Measurements from ENCODE around the gene TMEM198.

TMEM198 gene

DNA sequence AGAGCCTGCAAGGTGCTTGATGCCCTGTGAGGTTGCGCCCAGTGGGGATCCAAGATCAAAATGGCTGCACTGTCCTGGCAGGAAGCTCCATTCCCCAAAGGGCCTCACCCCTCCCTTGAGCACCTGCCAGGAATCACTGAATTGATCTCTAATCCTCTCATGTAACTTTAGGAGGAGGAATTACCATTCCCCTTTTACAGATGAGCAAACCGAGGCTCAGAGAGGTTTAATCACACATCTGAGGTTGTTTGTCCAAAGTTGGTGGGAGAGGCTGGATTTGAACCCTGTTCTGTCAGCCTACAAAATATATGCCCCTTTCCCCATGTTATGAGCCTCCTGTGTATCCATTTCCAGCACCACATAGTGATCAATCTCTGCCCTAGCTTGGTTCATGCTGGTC is 19.0 kb upstream of the TMEM198 start:
- DNase-seq: no peak

DNA sequence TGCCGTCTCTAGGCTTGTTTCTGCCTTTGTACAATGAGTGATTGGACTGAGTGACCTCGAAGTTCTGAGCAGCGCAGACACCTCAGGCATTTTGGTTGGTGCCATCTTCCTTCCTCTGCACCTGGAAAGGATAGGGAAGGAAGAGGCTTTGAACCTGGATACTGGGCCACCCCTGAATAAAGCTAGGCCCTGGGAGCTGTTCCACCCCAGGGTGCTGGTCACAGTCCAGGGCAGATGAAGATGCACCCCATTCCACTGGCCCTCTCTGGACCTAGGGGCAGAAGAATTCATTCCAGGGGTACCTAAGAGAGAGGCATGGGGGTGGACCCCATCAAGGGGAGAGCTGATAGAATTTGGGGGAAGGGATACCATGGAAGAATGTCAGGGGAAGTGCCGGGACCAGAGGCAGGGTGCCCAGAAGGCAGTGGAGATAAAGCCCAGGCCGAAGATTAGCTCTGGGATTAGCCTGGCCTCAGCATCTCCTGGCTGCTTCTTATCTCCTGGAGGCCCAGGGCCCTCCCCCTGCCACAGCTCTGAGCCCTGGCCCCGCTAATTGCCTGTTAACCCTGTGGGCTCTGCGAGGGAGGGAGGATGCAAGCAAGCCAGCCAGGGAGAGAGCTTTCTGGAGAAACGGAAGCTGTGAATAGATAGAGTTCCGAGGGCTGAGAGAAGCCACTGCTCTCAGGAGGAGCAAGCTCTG is 18.1 kb upstream of the TMEM198 start:
- no peak for DNase-seq

DNA sequence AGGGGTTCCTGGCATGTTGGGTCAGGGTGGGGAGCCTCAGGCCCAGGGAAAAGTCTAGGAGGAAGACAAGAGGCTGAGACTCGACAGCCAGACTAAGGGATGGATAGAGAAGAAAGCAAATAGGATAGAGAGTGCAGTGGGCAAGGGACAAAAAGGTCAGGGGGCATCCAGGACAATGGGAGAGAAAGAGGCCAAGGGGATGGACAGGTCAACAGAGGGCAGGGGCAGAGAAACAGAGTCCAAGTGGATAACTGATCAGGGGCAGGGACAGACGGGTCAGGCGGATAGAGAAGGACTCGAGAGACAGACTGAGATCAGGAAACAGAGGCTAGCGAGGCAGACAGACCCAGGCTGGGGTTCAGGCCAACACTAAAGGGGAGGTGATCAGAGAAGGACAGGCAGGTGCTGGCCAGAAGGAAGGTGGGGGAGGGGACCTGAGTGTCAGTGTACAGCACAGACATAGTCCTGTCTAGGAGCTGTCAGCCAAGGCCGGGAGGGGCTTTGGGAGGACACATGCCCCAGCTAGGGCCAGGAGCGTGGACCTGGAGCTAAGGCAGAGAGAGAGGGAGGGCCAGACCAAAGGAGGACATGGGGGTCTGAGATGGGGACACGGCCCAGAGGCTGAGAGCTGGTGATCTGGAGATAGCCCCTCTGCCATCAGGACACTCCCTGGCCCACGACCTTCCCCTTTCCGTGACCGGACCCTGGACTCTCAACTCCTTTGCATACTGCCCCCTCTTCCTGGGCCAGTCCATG is 17.3 kb upstream of the TMEM198 start:
- DNase-seq: no peak

DNA sequence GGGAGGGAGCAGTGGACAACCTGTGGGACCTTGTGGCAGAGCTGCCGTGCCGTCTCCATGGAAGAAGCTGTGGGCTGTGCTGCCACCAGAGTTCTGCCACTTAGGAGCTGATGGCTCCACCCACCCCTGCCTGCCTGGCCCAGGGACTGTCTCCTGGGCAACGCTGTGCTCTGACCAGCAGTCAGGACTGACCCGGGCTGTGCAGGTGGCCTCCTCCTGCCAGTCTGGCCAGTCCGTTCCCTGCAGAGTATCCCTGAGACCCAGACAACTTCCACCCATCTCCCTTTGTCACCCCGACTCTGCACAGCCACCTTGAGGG is 16.8 kb upstream of the TMEM198 start:
- peak in 1 of 56 donors; percentile 23 for DNase-seq

DNA sequence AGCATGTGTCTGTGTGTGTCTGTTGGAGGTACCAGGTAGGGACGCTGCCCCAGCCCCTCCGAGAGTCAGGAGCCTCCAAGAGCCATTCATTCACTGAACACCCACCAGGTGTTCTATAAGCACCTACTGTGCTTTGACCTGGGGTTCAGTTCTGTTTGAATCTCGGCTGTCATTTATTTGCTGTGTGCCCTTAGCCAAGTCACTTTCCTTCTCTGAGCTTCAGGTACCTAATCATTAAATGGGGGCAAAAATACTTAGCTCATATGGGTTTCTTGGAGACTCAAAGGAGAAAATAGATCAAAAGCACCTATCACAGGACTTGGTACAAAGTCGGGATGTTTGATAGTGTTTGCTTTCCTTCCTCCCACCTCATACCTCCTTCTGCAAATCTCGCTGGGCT is 16.4 kb upstream of the TMEM198 start:
- DNase-seq: no peak

DNA sequence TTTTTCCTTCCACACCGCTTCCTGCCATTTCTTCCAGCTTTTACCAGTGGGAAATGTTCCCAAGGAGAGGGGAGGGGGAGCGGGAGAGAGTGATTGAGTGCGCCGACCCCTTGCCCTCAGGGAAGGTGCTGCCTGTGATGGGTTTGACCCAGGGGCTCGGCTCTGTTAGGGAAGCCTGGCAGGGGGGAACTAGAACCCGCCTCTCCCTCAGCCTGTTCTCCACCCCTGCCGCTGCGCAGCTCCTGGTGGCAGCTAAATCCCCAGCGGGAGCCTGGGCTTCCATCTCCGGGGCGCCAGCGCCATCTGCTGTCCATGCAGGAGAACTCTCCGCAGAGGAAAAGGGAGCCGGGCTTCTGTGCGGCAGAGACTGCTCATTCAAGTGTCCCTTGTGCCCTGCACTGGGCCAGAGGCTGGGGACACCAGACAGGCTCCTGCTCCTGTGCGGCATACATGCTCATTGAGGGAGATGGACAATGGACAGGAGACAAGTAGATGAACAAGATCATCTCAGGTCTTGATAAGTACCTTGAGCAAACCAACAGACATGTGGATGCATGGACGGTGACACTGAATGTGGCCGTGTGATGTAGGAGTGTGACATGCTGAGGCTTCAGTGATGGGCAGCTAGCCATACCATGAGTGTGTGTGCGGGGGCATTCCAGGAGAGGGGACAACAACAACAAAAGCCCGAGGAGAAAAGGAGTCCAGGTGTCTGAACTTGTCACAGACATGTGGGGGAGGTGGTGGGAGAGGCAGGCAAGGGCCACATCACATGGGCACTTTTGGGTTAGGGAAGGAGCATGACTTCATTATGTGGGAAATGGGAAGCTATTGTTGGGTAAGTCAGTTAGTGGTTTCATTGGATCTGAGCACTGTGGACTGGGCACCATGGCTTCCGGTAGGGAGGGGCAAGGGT is 13.5 kb upstream of the TMEM198 start:
- DNase-seq: peak; percentile 8 to 90 (median 75)

DNA sequence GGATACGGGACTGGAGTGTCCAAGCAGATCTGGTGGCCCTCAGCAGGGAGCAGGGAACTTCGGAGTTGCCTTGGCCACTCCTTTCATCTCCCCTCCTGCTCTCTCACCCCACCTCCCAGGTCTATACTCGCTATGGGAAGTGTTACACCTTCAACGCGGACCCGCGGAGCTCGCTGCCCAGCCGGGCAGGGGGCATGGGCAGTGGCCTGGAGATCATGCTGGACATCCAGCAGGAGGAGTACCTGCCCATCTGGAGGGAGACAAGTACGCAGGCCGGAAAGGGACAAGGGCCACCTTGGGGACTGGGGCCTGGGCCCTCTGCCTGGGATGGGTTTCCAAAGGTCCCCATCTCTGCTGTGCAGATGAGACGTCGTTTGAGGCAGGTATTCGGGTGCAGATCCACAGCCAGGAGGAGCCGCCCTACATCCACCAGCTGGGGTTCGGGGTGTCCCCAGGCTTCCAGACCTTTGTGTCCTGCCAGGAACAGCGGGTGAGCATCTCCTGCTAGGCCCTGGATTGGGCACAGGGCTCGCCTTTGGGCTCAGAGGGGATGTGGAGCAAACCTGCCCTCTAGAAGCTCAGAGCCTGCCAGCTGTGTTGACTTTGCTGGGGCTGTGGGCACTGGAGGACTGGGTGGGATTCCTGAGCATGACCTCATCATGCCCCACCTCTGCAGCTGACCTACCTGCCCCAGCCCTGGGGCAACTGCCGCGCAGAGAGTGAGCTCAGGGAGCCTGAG is 12.0 kb upstream of the TMEM198 start:
- DNase-seq: no peak

DNA sequence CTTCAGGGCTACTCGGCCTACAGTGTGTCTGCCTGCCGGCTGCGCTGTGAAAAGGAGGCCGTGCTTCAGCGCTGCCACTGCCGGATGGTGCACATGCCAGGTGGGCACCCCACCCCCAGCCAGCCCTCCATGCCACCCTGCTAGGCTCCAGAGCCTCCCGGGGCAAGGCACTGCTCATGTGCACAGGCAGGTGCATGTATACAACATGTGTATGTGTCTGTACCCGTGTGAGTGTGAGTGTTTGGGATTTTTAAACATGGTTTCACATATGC is 11.5 kb upstream of the TMEM198 start:
- no peak for DNase-seq

DNA sequence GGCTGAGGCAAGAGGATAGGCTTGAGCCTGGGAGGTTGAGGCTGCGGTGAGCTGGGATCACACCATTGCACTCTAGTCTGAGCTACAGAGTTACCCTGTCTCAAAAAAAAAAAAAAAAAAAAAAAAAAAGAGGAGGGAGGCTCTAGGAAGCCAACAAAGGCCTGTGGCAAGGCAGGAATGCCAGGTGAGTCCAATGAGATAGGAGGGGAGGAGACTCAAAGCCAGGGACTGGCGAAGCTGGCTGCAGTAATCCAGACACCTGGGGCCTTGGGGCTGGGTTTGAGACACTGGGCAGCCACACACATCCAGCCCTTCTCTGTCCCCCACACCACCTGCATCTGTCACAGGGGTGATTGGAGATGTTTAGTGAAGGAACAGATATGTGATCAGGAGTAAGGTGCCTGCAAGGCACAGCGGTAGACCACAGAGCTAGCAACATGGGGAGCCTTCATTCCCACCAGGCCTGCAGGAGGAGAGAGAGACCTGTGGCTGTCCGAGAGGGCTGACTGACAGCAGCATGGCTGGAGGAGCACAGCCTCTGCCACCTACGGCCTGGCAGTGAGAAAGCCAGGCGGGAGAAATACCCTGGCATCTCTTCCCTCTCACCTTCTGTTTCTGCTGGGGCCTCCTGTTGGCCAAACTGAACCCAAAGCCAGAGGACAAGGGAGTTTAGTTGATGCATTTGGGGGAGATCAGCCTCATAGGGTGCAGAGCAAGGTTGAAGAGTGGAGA is 9.7 kb upstream of the TMEM198 start:
- DNase-seq: no peak

DNA sequence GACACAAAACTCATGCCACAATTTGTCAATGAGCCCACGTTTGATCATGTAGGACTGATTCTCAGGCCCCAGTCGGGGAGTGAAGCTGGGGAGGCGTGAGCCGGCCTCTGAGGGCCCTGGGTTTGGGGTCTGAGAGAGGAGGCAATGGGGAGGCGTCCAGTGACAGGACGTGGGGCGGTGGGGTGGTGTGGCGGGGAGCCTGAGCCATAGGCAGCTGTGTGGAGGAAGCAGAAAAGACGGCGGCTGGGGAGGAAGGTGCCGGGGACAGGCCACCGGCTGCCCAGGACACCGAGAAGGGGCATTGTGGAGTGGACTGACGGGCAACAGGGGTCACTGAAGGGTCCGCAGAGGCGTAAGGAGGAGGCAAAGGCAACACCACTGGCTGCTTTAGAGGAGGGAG is 7.4 kb upstream of the TMEM198 start:
- DNase-seq: no peak

DNA sequence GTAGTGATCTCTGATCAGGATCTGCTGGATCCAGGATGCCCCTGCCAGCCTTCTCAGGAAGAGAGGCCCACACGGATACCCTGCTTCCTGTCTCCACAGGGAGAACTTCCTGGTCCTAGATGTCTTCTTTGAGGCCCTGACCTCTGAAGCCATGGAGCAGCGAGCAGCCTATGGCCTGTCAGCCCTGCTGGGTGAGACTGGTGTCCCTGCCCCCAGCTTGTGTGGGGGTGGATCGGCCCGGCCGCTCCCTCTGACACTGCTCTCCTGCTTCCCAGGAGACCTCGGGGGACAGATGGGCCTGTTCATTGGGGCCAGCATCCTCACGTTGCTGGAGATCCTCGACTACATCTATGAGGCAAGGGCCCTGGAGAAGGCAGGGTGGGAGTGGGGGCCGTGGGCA is 6.9 kb upstream of the TMEM198 start:
- no peak for DNase-seq

DNA sequence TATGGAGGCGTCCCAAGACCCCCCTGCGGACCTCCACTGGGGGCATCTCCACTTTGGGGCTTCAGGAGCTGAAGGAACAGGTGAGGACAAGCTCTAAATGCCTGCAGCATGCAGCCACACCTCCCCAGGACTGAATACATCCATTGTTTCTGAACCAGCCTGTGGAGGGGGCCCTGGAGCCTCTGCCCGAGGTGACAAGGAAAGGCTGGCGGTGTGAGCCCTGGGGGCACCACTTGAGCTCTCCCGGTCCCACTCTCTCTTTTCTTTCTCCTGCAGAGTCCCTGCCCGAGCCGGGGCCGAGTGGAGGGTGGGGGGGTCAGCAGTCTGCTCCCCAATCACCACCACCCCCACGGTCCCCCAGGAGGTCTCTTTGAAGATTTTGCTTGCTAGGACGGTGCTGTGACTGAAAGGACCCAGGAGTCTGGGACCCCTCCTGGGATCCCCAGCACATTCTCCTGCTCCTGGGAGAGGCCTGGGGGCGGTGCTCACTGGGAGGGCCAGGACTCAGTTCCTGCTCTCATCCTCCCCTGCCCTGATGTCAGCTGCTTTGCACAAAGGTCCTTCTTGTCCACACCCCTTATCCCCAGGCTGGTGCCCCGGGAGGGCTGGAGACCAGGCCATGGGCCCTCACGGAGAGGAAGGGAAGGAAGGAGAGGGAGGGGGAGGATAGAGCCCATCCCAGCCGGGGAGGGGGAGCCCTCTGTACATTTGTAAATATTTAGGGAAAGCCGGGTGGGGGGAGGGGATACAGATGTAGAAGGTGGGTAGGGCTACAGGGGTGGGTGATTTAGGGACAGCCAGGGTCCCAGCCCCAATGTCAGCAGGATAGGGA is 6.0 kb upstream of the TMEM198 start:
- no peak for DNase-seq

DNA sequence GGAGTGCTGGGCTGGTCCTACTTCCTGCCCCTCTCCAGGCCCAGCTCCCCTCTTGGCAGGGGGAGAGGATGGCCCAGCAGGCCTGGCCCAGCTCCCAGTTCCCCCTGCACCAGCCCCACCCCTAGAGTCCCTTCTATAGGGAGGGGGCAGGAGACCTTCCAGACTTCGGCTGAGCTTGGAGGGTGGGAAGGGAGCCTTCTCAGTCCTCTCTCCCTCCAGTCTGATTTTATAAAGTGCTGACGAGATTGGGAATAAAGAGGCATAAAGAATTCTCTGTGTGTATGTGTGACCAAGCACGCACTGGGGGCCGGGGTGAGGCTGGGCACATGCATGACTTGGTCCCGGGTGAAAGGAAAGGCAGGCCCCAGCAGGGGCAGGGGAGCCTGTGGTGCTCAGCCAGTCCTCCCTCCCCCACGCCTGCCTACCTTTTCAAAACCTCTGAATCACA is 5.3 kb upstream of the TMEM198 start:
- peak in 4 of 56 donors; percentile 21 to 30 (median 28) for DNase-seq

DNA sequence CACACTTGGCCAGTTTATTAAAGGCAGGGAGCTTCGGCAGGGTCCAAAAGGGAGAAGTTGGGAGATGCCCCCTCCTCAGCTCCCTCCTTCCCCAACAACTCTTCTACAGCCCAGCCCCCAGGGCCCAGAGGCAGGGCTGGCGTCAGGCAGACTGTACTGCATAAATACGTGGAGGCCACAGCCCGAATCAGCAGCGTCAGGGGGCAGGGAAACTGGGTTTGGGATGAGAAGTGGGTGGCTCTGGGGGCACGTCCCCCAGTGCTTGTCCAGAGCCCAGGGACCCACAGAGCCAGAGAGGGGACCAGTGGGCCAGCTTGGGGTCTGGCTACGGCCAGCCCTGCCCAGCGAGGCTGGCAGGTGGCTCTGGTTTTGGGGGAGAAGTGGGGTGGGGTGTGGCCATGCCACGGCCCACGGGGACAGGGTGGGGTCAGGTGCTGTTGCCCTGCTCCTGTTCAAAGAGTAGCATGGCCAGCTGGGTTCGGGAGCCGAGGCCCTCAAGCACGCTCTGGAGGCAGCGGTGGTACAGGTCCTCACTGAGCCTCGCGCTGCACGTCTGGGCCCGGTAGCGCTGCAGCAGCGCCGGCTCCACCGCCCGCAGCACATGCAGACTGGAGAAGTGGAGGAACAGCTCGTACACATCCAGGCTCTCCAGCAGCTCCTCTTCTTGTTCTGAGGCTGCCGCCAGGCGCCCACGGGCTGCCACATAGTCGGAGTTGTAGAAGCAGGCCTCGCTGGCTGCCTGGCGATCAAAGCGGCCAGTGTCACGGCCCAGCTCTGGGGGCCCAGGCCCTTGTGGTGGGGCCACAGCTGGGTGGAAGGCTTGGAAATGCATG is 4.7 kb upstream of the TMEM198 start:
- DNase-seq: no peak

DNA sequence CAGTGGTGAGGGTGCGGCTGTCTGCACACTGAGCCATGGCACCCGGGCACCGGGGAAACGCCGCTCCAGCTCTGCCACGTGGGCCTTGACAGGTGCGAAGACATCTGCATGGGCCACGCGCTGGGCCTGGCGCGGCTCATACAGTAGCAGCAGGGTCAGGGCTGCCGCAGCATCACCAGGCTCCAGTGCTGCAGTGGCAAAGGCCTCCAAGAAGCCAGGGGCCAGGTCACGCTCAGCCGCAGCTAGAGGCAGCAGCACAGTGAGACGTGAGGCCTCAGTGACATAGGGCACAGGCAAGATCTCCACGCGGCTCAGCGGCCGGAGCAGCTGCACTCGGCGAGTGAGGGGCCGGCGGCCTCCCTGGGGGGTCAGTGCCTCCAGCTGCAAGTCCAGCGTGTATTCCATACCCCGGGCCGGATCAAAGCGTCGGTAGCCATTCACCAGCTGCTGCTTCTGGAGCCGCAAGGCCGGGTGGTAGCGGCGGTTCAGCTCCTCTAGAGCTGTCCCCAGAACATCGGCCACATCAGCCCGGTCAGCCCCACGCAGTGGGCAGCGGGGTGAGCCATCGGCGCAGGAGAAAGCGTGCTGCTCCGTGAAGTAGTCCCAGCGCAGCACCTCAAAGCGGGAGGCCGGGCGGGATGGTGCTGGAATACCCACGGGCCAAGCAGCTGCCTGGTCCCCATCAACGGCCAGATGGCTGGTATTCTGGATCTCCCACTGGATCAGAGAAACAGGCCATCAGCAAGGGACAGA is 3.7 kb upstream of the TMEM198 start:
- no peak for DNase-seq

DNA sequence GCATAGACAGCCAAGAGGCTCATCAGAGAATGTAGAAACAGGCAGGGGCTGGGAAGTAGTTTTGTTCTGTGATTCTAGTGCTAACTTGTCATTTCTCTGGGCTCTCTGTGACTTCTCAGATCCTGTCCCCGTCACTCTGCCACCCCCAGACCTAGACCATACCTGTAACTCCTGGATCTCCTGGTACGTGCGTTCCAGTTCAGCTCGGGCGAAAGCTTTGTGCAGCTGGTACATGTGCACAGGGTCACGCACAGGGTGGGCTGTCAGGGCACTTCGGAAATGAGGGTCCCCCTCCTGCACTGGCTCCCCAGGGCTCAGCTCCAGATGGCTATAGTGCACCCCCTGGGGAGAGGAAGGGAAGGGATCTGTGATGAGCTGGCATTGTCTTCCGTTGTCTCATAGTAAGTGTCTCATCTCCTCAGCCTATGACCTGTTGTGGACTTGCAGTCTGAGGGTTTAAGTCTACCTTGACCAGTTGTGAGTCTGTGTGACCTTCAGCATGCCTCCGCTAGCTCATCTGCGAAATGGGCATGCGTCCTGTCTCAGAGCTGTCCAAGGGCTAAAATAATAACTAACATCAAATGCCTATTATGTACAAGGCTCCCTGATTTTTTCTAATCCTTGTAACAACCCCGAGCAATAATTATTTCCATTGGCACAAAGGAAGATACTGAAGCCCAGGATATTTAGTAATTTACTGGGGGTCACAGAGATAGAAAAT is 2.9 kb upstream of the TMEM198 start:
- DNase-seq: no peak

DNA sequence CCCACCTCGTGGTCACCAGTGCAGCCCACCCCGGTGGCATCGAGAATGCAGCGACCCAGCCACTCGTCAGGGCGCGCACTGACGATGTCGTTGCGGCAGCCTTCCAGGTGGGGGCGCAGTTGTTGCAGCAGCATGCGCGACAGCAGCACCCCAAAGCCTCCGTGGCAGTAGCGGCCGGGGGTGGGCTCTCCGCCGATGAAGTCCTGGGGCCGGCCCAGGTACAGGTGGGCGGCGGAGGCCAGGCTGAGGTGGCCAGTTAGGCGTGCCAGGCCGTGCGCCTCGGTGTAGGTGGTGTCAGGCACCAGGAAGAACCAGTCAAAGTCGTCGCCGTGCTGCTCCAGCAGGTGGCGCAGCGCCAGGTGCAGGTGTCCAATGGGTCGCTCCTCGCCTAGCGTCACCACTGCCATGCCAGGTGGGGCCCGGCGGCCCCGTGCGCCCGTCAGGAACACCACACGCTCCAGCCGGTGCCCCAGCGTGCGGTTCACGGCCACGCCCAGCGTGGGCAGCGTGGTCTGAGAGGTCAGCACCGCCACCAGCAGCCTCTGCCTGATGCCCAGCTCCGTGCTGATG is 2.1 kb upstream of the TMEM198 start:
- peak in 50 of 56 donors; percentile 12 to 91 (median 68) for DNase-seq
